Psoas muscle (tissue), 8 donors: ENCODE measurements around the gene KIF6. TPM values are rescaled to one million over a fixed set of nuclear protein-coding genes. Genes with fewer than 3 reads are reported as not detected.

Experiments used
- ATAC-seq, 4 donors: fragments of 200-7000 bp; cut with Tn5 transposase; one replicate each; pipeline ENCODE4 v1.9.1; 2020; ENCODE audit warnings: moderate library complexity in 3 of 4, mild to moderate bottlenecking in 2 of 4
- DNase-seq, 2 donors: peaks; one replicate each; pipeline ENCODE4 v3.0.0-alpha.2; 2020
- H3K27ac ChIP-seq: fragments of 200-600 bp; one replicate; pipeline ENCODE4 v1.8.0; 2022
- H3K27me3 ChIP-seq, 3 donors: fragments of 200-600 bp in 1 of 3; one replicate each; pipeline versions ENCODE4 v1.6.1 to v1.8.0; 2013 to 2022; ENCODE audit warnings: low read length in 2 of 3, mild to moderate bottlenecking in 2 of 3, moderate library complexity in 1 of 3; ENCODE audit not compliant: insufficient read depth in 3 of 3
- H3K36me3 ChIP-seq, 2 donors: fragments of 200-600 bp in 1 of 2; one replicate each; pipeline versions ENCODE4 v1.6.1 to v1.8.0; 2013 to 2022; ENCODE audit warnings: low read depth in 1 of 2, mild to moderate bottlenecking in 1 of 2, moderate library complexity in 1 of 2; ENCODE audit not compliant: insufficient read depth in 1 of 2
- H3K4me1 ChIP-seq: fragments of 200-600 bp; one replicate; pipeline ENCODE4 v1.8.0; 2022
- H3K4me3 ChIP-seq: fragments of 200-600 bp; one replicate; pipeline ENCODE4 v1.8.0; 2022; ENCODE audit warnings: mild to moderate bottlenecking
- H3K9me3 ChIP-seq: fragments of 200-600 bp; one replicate; pipeline ENCODE4 v1.8.0; 2022
- WGBS, 3 donors: extraction: QIAGEN DNeasy Blood & Tissue Kit; methylation state at CpG; one replicate each; pipeline versions ENCODE4 v1.1.6 to v1.1.7; 2013; 5-methylcytosine and 5-hydroxymethylcytosine counted together
- intact Hi-C, 2 donors: fragments of 100-400 bp; cut with DNase I; formaldehyde crosslinking; loops; one replicate each; pipeline versions ENCODE4 v1.11.0 to v1.14.2; 2022
- polyA plus RNA-seq, 3 donors: library from polyadenylated mRNA; stranded (reverse); fragments of 200-250 nt; gene quantifications; one replicate each; pipeline ENCODE4 v1.2.3, GENCODE V29; 2013
- total RNA-seq, 4 donors: library from RNA; stranded (reverse); fragmentation: NEBNext Ultra II Directional in 2 of 4; extraction: Animal tissue kit (Norgen Biotek cat#: 25700) in 2 of 4; gene quantifications; one replicate each; pipeline versions ENCODE4 v1.2.1 to v1.2.4, GENCODE V29; 2021 to 2023
- TF ChIP-seq, protein P1 (sequence below): fragments of 200-600 bp; IDR thresholded peaks from one replicate; pipeline ENCODE4 v1.8.0; 2022; ENCODE audit warnings: antibody characterized with exemption
- donor health status: healthy with polysubstance abuse.
- donor health status: DM: no; HTN: no; CAD: no; lungs with moderate emphysema.
- donor health status: Bipolar disorder and iron deficiency.
- donor health status: healthy.
- donor health status: DM: yes; HTN: yes; CAD: no.
- donor health status: DM: no; HTN: no; CAD: no.
- donor health status: DM: no; HTN: no; CAD: no.
- donor health status: DM: yes; HTN: yes; CAD: no.

Gene KIF6
- total and polyA plus RNA-seq, 7 donors, result 0.03 to 0.17 (median 0.09) TPM; not detected in 2

DNA sequence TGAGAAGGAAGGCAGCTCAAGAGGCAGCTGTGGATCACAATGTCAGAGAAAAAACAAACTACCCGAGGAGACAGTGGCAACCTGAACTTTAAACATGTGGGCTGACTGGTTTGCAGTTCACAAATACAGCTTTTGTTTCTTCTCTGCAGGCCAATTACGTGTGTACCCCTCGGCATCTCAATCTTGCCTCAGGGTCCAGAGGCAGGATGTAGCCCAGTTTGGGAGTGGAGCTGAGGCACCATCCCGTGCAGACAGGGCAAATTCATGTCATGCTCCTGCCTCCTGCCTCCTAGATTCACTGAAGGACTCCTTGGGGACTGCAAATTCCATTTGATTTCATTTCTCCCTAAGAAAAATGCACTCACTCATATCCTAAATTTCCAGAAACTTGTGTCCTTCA is 308.5 kb downstream of the KIF6 start:
- ATAC-seq, result no peak
- Histone ChIP-seq H3K27ac (no peak overlapping the region), H3K27me3 (no peaks in the 10 kb centered on the region), H3K36me3 (no peaks in the 10 kb centered on the region), H3K4me1 (no peaks in the 10 kb centered on the region), H3K4me3 (no peak overlapping the region), H3K9me3 (no peaks in the 10 kb centered on the region)
- peak in 1 of 2 donors; percentile 18 for DNase-seq
- TF ChIP-seq, protein P1, sequence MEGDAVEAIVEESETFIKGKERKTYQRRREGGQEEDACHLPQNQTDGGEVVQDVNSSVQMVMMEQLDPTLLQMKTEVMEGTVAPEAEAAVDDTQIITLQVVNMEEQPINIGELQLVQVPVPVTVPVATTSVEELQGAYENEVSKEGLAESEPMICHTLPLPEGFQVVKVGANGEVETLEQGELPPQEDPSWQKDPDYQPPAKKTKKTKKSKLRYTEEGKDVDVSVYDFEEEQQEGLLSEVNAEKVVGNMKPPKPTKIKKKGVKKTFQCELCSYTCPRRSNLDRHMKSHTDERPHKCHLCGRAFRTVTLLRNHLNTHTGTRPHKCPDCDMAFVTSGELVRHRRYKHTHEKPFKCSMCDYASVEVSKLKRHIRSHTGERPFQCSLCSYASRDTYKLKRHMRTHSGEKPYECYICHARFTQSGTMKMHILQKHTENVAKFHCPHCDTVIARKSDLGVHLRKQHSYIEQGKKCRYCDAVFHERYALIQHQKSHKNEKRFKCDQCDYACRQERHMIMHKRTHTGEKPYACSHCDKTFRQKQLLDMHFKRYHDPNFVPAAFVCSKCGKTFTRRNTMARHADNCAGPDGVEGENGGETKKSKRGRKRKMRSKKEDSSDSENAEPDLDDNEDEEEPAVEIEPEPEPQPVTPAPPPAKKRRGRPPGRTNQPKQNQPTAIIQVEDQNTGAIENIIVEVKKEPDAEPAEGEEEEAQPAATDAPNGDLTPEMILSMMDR, result no peak
- 44 to 49% (median 47%) methylated on average over 4 of the region's 4 CpGs for WGBS, 3 donors
- intact Hi-C loops, result no loop called here

DNA sequence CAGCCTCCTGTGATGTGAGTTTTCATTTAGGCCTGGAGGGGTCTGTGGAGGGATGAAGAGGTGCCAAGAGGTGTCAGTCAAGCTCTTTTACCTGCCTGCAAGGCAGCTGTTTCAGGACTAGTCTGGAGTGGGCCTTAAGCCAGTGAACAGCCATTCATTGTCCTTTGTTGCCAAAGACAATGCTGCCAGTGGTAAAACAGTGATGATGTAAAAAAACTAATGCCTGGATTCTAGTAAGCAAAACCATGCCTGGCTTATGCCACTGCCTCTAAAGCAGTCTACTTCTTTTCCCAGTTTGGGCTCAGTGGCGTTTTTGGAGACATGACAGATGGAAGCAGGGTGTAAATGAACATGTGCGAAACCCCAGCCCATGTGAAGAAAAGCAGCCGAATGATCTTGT is 309.2 kb downstream of the KIF6 start:
- 77 to 84% (median 83%) methylated on average over 3 of the region's 3 CpGs for WGBS, 3 donors
- H3K4me3 ChIP-seq, result no peak overlapping the region
- no peak for DNase-seq
- intact Hi-C loops, result no loop called here
- H3K27me3 ChIP-seq, result no peaks in the 10 kb centered on the region
- H3K4me1 ChIP-seq, result no peaks in the 10 kb centered on the region
- TF ChIP-seq, protein P1, result no peak
- H3K36me3 ChIP-seq, result no peaks in the 10 kb centered on the region
- no peak for ATAC-seq
- H3K27ac ChIP-seq, result no peak overlapping the region
- H3K9me3 ChIP-seq, result no peaks in the 10 kb centered on the region

DNA sequence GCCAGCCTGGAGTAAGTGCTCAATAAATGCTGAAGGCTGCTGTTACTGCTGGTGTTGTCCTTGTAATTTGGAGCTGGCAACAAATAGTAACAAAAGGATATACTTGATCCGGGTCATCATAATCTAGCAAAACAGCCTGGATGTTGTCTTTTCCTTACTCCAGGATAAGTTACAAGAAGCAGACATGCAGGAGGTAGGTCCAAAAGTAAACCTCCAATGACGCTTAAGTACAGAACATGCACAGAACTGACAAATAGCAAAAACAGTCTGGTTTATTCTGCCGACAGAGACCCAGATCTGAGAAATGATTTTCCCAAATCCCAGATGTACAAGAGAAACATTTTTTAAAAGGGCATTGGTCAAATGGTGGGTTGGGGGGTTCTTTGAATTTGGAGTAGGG is 309.7 kb downstream of the KIF6 start:
- H3K4me3 ChIP-seq, result no peak overlapping the region
- no peak overlapping the region for H3K27ac ChIP-seq
- H3K36me3 ChIP-seq, result no peaks in the 10 kb centered on the region
- intact Hi-C loops, result no loop called here
- TF ChIP-seq, protein P1, result no peak
- no peaks in the 10 kb centered on the region for H3K27me3 ChIP-seq
- 74 to 87% (median 86%) methylated on average over 3 of the region's 3 CpGs for WGBS, 3 donors
- H3K9me3 ChIP-seq, result no peaks in the 10 kb centered on the region
- H3K4me1 ChIP-seq, result no peaks in the 10 kb centered on the region
- DNase-seq, result no peak
- no peak for ATAC-seq

DNA sequence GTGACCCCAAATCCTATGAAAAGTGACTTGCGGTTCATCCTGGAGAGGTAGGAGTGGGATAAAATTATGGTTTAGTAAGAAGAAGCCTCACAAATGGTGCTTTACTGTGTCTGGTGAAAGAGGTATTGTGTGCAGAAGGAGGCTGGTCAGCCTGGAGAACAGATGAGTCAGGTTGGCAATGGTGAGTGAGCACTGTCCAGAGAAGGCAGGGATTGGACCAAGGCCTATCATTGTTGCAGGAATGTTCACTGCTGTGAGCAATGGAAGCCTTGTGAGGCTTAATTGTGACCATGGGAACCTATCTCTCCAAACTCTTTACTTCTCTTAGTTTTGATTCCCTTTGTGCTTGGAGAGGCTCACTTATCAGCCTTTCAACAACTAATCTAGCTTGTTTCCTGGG is 313.7 kb downstream of the KIF6 start:
- DNase-seq (no peak), ATAC-seq (no peak)
- intact Hi-C loops, result no loop called here
- H3K9me3 ChIP-seq, result no peaks in the 10 kb centered on the region
- H3K27ac ChIP-seq, result no peak overlapping the region
- 90 to 99% (median 95%) methylated on average over 1 of the region's 1 CpG for WGBS, 3 donors
- no peak overlapping the region for H3K4me3 ChIP-seq
- TF ChIP-seq, protein P1, result no peak
- no peaks in the 10 kb centered on the region for H3K4me1 ChIP-seq
- no peaks in the 10 kb centered on the region for H3K36me3 ChIP-seq
- H3K27me3 ChIP-seq, result peaks cover 0 to 2% (median 2%) of the 10 kb centered on the region in 3 donors

DNA sequence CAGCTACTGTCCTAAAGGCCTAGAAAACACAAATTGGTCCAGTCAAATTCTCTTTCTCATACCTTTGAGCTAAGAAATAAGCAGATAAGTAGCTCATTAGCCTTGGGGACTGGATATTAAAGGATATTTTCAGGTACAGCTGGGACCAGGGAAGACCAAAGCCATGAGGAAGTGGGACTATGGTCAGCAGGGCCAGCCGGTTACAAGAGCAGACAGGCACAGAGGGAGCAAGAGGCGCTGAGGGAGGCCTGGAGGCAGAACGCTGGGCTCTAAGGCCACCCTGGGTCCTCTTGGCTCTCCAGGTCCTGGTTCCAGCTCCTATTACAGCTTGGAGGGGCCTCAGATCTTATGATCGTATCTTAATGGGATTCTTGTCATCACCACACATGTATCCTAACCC is 314.2 kb downstream of the KIF6 start:
- Histone ChIP-seq H3K4me3 (no peak overlapping the region), H3K27ac (no peak overlapping the region), H3K4me1 (no peaks in the 10 kb centered on the region), H3K36me3 (no peaks in the 10 kb centered on the region), H3K9me3 (no peaks in the 10 kb centered on the region), H3K27me3 (peaks cover 0 to 2% (median 2%) of the 10 kb centered on the region in 3 donors)
- ATAC-seq (no peak), DNase-seq (no peak)
- WGBS, 3 donors, result 82 to 93% (median 92%) methylated on average over 4 of the region's 4 CpGs
- TF ChIP-seq, protein P1, result no peak
- intact Hi-C loops, result no loop called here
